IPS-15b (cell line): Measurements from ENCODE around the gene PSMB1.
A peak's percentile ranks its signal among the peaks of the same experiment; 100 is the strongest.

Experiments used
- H3K27me3 ChIP-seq: one replicate; pipeline ENCODE4 v1.6.1; 2013; ENCODE audit warnings: low read length; ENCODE audit not compliant: control insufficient read depth, insufficient read depth
- H3K36me3 ChIP-seq: one replicate; pipeline ENCODE4 v1.6.1; 2013; ENCODE audit warnings: low read length; ENCODE audit not compliant: control insufficient read depth, insufficient read depth
- H3K4me1 ChIP-seq: one replicate; pipeline ENCODE4 v1.6.1; 2013; ENCODE audit warnings: mild to moderate bottlenecking, low read length; ENCODE audit not compliant: control insufficient read depth, insufficient read depth
- H3K4me3 ChIP-seq: one replicate; pipeline ENCODE4 v1.5.1; 2013; ENCODE audit warnings: low read depth, low read length
- H3K9ac ChIP-seq: one replicate; pipeline ENCODE4 v1.6.1; 2013; ENCODE audit warnings: low read depth, mild to moderate bottlenecking, low read length
- H3K9me3 ChIP-seq: one replicate; pipeline ENCODE4 v1.6.1; 2013; ENCODE audit warnings: mild to moderate bottlenecking, low read length; ENCODE audit not compliant: control insufficient read depth, insufficient read depth

Gene PSMB1

GRCh38 chr6:170552765-170553533, at the start of gene PSMB1:
PSMB1 (minus strand) TSS chr6:170553307; CDS start chr6:170553242, 65 bp downstream.
- Histone ChIP-seq H3K27me3 (no peaks in the 10 kb centered on the region), H3K4me3 (peak within 1 kb of the TSS; percentile 96), H3K4me1 (peaks cover 10% of the 10 kb centered on the region), H3K9ac (peak within 1 kb of the TSS; percentile 93), H3K9me3 (no peaks in the 10 kb centered on the region), H3K36me3 (no peaks in the 10 kb centered on the region)

- Histone ChIP-seq H3K4me1 (peaks cover 11% of the 10 kb centered on the region), H3K36me3 (no peaks in the 10 kb centered on the region), H3K9me3 (no peaks in the 10 kb centered on the region), H3K9ac (no peak overlapping the region), H3K4me3 (no peak overlapping the region), H3K27me3 (no peaks in the 10 kb centered on the region)
These were observed 44.2 kb upstream of the PSMB1 start for GRCh38 chr6:170597278-170597677.

GRCh38 chr6:170596426-170596825, 43.3 kb upstream of the PSMB1 start:
- Histone ChIP-seq H3K36me3 (no peaks in the 10 kb centered on the region), H3K4me1 (peaks cover 11% of the 10 kb centered on the region), H3K9ac (no peak overlapping the region), H3K27me3 (no peaks in the 10 kb centered on the region), H3K4me3 (no peak overlapping the region), H3K9me3 (no peaks in the 10 kb centered on the region)

- H3K4me1 ChIP-seq, result peaks cover 4% of the 10 kb centered on the region
- H3K9ac ChIP-seq, result no peak overlapping the region
- H3K36me3 ChIP-seq, result no peaks in the 10 kb centered on the region
- no peaks in the 10 kb centered on the region for H3K9me3 ChIP-seq
- no peak overlapping the region for H3K4me3 ChIP-seq
- no peaks in the 10 kb centered on the region for H3K27me3 ChIP-seq
These were observed 37.6 kb upstream of the PSMB1 start for GRCh38 chr6:170590725-170591124.

- H3K9me3 ChIP-seq, result no peaks in the 10 kb centered on the region
- H3K4me1 ChIP-seq, result peaks cover 4% of the 10 kb centered on the region
- peak overlapping the region; percentile 92 for H3K4me3 ChIP-seq
- peak overlapping the region; percentile 76 for H3K9ac ChIP-seq
- no peaks in the 10 kb centered on the region for H3K27me3 ChIP-seq
- H3K36me3 ChIP-seq, result peaks cover 3% of the 10 kb centered on the region
These were observed 31.9 kb upstream of the PSMB1 start for GRCh38 chr6:170584954-170585498.

- H3K9me3 ChIP-seq, result no peaks in the 10 kb centered on the region
- no peaks in the 10 kb centered on the region for H3K27me3 ChIP-seq
- H3K36me3 ChIP-seq, result peaks cover 3% of the 10 kb centered on the region
- H3K4me1 ChIP-seq, result peaks cover 4% of the 10 kb centered on the region
- H3K9ac ChIP-seq, result peak within 1 kb of the TSS; percentile 84
- peak within 1 kb of the TSS; percentile 92 for H3K4me3 ChIP-seq
These were observed 31.3 kb upstream of the PSMB1 start, which contains the start of gene PDCD2 for GRCh38 chr6:170584181-170584953. PDCD2 (minus strand) TSS chr6:170584637; CDS start chr6:170584581, 56 bp downstream.

GRCh38 chr6:170583756-170584180, 30.7 kb upstream of the PSMB1 start:
- H3K4me1 ChIP-seq, result peaks cover 4% of the 10 kb centered on the region
- H3K27me3 ChIP-seq, result no peaks in the 10 kb centered on the region
- peaks cover 3% of the 10 kb centered on the region for H3K36me3 ChIP-seq
- peak overlapping the region; percentile 84 for H3K9ac ChIP-seq
- H3K4me3 ChIP-seq, result peak overlapping the region; percentile 92
- no peaks in the 10 kb centered on the region for H3K9me3 ChIP-seq

GRCh38 chr6:170578909-170579308, 25.8 kb upstream of the PSMB1 start:
- Histone ChIP-seq H3K9ac (no peak overlapping the region), H3K4me1 (no peaks in the 10 kb centered on the region), H3K4me3 (no peak overlapping the region), H3K9me3 (no peaks in the 10 kb centered on the region), H3K27me3 (no peaks in the 10 kb centered on the region), H3K36me3 (peaks cover 3% of the 10 kb centered on the region)

GRCh38 chr6:170575250-170575649, 22.1 kb upstream of the PSMB1 start:
- no peaks in the 10 kb centered on the region for H3K27me3 ChIP-seq
- H3K9ac ChIP-seq, result no peak overlapping the region
- H3K4me1 ChIP-seq, result no peaks in the 10 kb centered on the region
- H3K9me3 ChIP-seq, result no peaks in the 10 kb centered on the region
- no peaks in the 10 kb centered on the region for H3K36me3 ChIP-seq
- H3K4me3 ChIP-seq, result no peak overlapping the region

GRCh38 chr6:170572704-170573466, 19.8 kb upstream of the PSMB1 start:
- Histone ChIP-seq H3K4me3 (no peak overlapping the region), H3K9ac (no peak overlapping the region), H3K36me3 (peaks cover 13% of the 10 kb centered on the region), H3K4me1 (no peaks in the 10 kb centered on the region), H3K27me3 (no peaks in the 10 kb centered on the region), H3K9me3 (no peaks in the 10 kb centered on the region)

- Histone ChIP-seq H3K9me3 (no peaks in the 10 kb centered on the region), H3K4me3 (no peak overlapping the region), H3K27me3 (no peaks in the 10 kb centered on the region), H3K9ac (no peak overlapping the region), H3K4me1 (no peaks in the 10 kb centered on the region), H3K36me3 (peaks cover 19% of the 10 kb centered on the region)
These were observed 11.9 kb upstream of the PSMB1 start for GRCh38 chr6:170564936-170565530.
